HEK293T (cell line): ENCODE data around the gene SCN9A.

ENCODE experiments used
- CTCF ChIA-PET: fragments of 350-600 bp; formaldehyde crosslinking; extraction: SDS; loops from one replicate; lab custom pipeline; 2021; ENCODE audit warnings: antibody characterized with exemption, inconsistent platforms; lab: Yijun Ruan, JAX
- POLR2A ChIA-PET: fragments of 350-600 bp; formaldehyde crosslinking; extraction: SDS; loops from one replicate; lab custom pipeline; 2020; ENCODE audit warnings: antibody characterized with exemption, inconsistent platforms; lab: Yijun Ruan, JAX
- DNase-seq: peaks from one replicate; pipeline ENCODE4 v3.0.0; 2012; ENCODE audit warnings: mixed read lengths; ENCODE audit errors: extremely low spot score
- ARNT ChIP-seq: fragments of 450-650 bp; IDR thresholded peaks from 2 replicates; pipeline ENCODE4 v1.6.1; 2017; ENCODE audit warnings: mild to moderate bottlenecking
- BHLHE40 ChIP-seq: fragments of 450-650 bp; IDR thresholded peaks from 2 replicates; pipeline ENCODE4 v1.6.1; 2016; ENCODE audit warnings: mild to moderate bottlenecking, moderate library complexity, borderline replicate concordance
- CTBP1 ChIP-seq: fragments of 450-650 bp; IDR thresholded peaks from 2 replicates; pipeline ENCODE4 v1.6.1; 2016; ENCODE audit warnings: borderline replicate concordance
- ELF4 ChIP-seq: fragments of 450-650 bp; IDR thresholded peaks from 2 replicates; pipeline ENCODE4 v1.6.1; 2017; ENCODE audit warnings: antibody characterized with exemption
- FOXA1 ChIP-seq: fragments of 450-650 bp; IDR thresholded peaks from 2 replicates; pipeline ENCODE4 v1.6.1; 2016; ENCODE audit warnings: mild to moderate bottlenecking
- FOXK2 ChIP-seq: fragments of 450-650 bp; IDR thresholded peaks from 2 replicates; pipeline ENCODE4 v1.6.1; 2016; ENCODE audit warnings: mild to moderate bottlenecking
- FOXM1 ChIP-seq: fragments of 450-650 bp; IDR thresholded peaks from 2 replicates; pipeline ENCODE4 v1.6.1; 2017; ENCODE audit warnings: mild to moderate bottlenecking, borderline replicate concordance
- HDGF ChIP-seq: fragments of 450-650 bp; IDR thresholded peaks from 2 replicates; pipeline ENCODE4 v1.6.1; 2017; ENCODE audit warnings: antibody characterized with exemption, borderline replicate concordance
- L3MBTL2 ChIP-seq: fragments of 450-650 bp; conservative IDR thresholded peaks from 2 replicates; pipeline ENCODE4 v1.6.1; 2016; ENCODE audit warnings: mild to moderate bottlenecking
- LEF1 ChIP-seq: fragments of 450-650 bp; IDR thresholded peaks from 2 replicates; pipeline ENCODE4 v1.6.1; 2017; ENCODE audit warnings: mild to moderate bottlenecking, borderline replicate concordance
- NFRKB ChIP-seq: fragments of 450-650 bp; IDR thresholded peaks from 2 replicates; pipeline ENCODE4 v1.6.1; 2016; ENCODE audit warnings: mild to moderate bottlenecking, moderate library complexity
- PKNOX1 ChIP-seq: fragments of 450-650 bp; IDR thresholded peaks from 2 replicates; pipeline ENCODE4 v1.6.1; 2016
- SP1 ChIP-seq: fragments of 450-650 bp; IDR thresholded peaks from 2 replicates; pipeline ENCODE4 v1.6.1; 2017
- SUZ12 ChIP-seq: fragments of 450-650 bp; IDR thresholded peaks from 2 replicates; pipeline ENCODE4 v1.6.1; 2016; ENCODE audit warnings: mild to moderate bottlenecking
- TARDBP ChIP-seq: fragments of 450-650 bp; IDR thresholded peaks from 2 replicates; pipeline ENCODE4 v1.6.1; 2016
- ZNF384 ChIP-seq: fragments of 450-650 bp; IDR thresholded peaks from 2 replicates; pipeline ENCODE4 v1.6.1; 2016

SCN9A gene

GRCh38 chr2:166270376-166270775, 105.4 kb downstream of the SCN9A start:
- TF ChIP-seq PKNOX1 (no peak), BHLHE40 (no peak), TARDBP (no peak), CTBP1 (no peak), FOXK2 (no peak), HDGF (no peak), NFRKB (no peak), ELF4 (no peak), FOXM1 (no peak), L3MBTL2 (no peak), SP1 (no peak), LEF1 (no peak), ARNT (no peak), SUZ12 (no peak), ZNF384 (no peak), FOXA1 (no peak)
- DNase-seq = no peak
- POLR2A ChIA-PET = no interaction called here
- CTCF ChIA-PET = no interaction called here

- TF ChIP-seq SP1 (no peak), TARDBP (no peak), CTBP1 (no peak), ELF4 (no peak), LEF1 (no peak), NFRKB (no peak), HDGF (no peak), FOXA1 (no peak), L3MBTL2 (no peak), ZNF384 (no peak)
- ChIA-PET CTCF (no interaction called here), POLR2A (no interaction called here)
- no peak for DNase-seq
These were observed 106.4 kb downstream of the SCN9A start for GRCh38 chr2:166269322-166269721.

GRCh38 chr2:166257859-166258258, 117.9 kb downstream of the SCN9A start:
- no peak for TF ChIP-seq ELF4
- TF ChIP-seq HDGF = no peak
- TF ChIP-seq LEF1 = no peak
- no peak for TF ChIP-seq TARDBP
- TF ChIP-seq FOXK2 = no peak
- TF ChIP-seq FOXA1 = no peak
- no peak for TF ChIP-seq PKNOX1
- TF ChIP-seq SP1 = no peak
- TF ChIP-seq NFRKB = no peak
- DNase-seq = no peak
- ChIA-PET POLR2A (no interaction called here), CTCF (no interaction called here)

DNA sequence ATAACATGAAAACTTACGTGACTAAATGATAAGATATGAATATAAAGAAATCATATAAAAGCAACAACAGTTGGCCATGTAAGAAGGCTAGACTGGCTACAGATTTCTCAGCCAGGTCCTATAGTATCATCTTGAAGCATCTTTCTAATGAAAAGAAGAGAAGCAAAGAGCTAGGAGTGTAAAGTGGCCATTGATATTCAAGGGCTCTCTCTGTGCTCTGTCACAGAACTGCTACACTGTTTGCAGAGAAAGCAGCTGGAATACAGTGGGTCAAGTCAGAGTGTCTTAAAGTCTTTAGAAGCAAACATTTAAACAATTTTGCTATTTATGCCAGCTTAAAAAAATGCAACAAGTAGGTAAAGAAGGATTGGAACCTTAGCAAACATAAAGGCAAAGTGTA, 118.8 kb downstream of the SCN9A start:
- CTCF ChIA-PET = no interaction called here
- TF ChIP-seq CTBP1 (no peak), TARDBP (no peak), FOXM1 (no peak), SP1 (no peak), LEF1 (no peak), PKNOX1 (no peak), HDGF (no peak), SUZ12 (no peak), ELF4 (no peak), FOXA1 (no peak), L3MBTL2 (no peak), BHLHE40 (no peak), ARNT (no peak), FOXK2 (no peak), NFRKB (no peak), ZNF384 (no peak)
- no peak for DNase-seq

GRCh38 chr2:166249318-166249717, 126.4 kb downstream of the SCN9A start:
- POLR2A ChIA-PET = no interaction called here
- no peak for TF ChIP-seq CTBP1
- DNase-seq = no peak
- CTCF ChIA-PET = no interaction called here

More for the DNA sequence above, 118.8 kb downstream of the SCN9A start:
- POLR2A ChIA-PET = no interaction called here

DNA sequence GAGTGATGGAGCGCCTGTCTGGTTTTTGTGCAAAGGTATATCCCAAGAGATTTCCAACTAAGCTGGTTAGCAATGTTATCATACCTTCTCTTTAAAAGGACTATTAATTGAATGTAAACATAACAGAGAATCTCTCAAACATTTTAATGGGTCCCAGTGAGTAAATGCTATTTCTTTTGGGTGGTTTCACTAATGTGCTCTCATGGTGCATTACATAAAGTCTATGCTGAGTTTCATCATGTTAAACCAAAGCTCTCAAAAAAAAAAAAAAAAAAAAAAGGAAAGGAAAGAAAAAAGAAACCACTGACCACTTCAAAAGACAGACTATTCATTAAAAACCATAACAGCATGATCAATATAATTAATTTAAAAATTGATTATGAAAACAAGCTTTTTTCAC, 128.8 kb downstream of the SCN9A start:
- POLR2A ChIA-PET = no interaction called here
- no peak for DNase-seq
- TF ChIP-seq BHLHE40 (no peak), CTBP1 (no peak)
- CTCF ChIA-PET = no interaction called here

DNA sequence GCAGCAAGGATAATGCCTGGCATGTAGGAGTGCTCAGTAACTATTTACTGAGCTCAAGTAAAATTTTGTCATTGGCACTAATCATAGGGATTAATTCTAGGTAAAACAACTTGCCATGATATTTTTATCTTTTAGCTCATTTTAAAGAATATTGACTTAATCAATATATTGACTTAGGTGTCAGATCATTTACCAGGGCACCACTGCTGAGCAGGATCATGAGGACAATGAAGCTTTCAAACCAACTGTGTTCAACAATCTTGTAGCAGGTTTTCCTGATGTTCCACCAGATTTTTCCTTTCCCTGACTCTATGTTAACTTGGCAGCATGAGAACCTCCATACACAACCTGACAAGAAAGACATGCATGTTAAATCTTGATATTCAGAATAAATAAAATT, 133.4 kb downstream of the SCN9A start:
- CTCF ChIA-PET = no interaction called here
- POLR2A ChIA-PET = no interaction called here

More for the DNA sequence above, 133.4 kb downstream of the SCN9A start:
- no peak for DNase-seq
- TF ChIP-seq SUZ12 (no peak), ZNF384 (no peak), FOXA1 (no peak), HDGF (no peak)
